Measurements from ENCODE around the gene CPA4. TPM values are rescaled to one million over a fixed set of nuclear protein-coding genes. Genes with fewer than 3 reads are reported as not detected.
"Not testable (repeated sequence)": the region's sequence is repeated elsewhere in the genome, so short reads cannot be mapped to it uniquely, and the experiment has no call there.

Gene CPA4
- total RNA-seq = not detected

- DNase-seq (ENCODE audit: low read depth in 2 of 3, low spot score in 2 of 3) = no peak
Measured at GRCh38 chr7:130292682-130293257, at the start of gene CPA4. TSS of gene CPA4 (plus strand) at chr7:130293161. CDS start at chr7:130293181, 20 bp downstream.

- DNase-seq (ENCODE audit: low read depth in 2 of 3, low spot score in 2 of 3) = peak in 1 of 3 donors; percentile 9
Measured at GRCh38 chr7:130243486-130243885, 49.5 kb upstream of the CPA4 start.

GRCh38 chr7:130246491-130246890, 46.5 kb upstream of the CPA4 start:
- not testable (repeated sequence) for DNase-seq (ENCODE audit: low read depth in 2 of 3, low spot score in 2 of 3)

GRCh38 chr7:130248842-130249241, 44.1 kb upstream of the CPA4 start:
- DNase-seq (ENCODE audit: low read depth in 2 of 3, low spot score in 2 of 3) = not testable (repeated sequence)

GRCh38 chr7:130249626-130250025, 43.3 kb upstream of the CPA4 start:
- not testable (repeated sequence) for DNase-seq (ENCODE audit: low read depth in 2 of 3, low spot score in 2 of 3)

- no peak for DNase-seq (ENCODE audit: low read depth in 2 of 3, low spot score in 2 of 3)
Measured at GRCh38 chr7:130254555-130254954, 38.4 kb upstream of the CPA4 start.

- DNase-seq (ENCODE audit: low read depth in 2 of 3, low spot score in 2 of 3) = no peak
Measured at GRCh38 chr7:130256704-130257103, 36.3 kb upstream of the CPA4 start.

GRCh38 chr7:130258494-130259078, 34.4 kb upstream of the CPA4 start:
- no peak for DNase-seq (ENCODE audit: low read depth in 2 of 3, low spot score in 2 of 3)

GRCh38 chr7:130262448-130262847, 30.5 kb upstream of the CPA4 start:
- no peak for DNase-seq (ENCODE audit: low read depth in 2 of 3, low spot score in 2 of 3)

GRCh38 chr7:130263130-130263529, 29.8 kb upstream of the CPA4 start:
- no peak for DNase-seq (ENCODE audit: low read depth in 2 of 3, low spot score in 2 of 3)

GRCh38 chr7:130266258-130266960, 26.6 kb upstream of the CPA4 start, which contains the start of gene CPA2:
TSS of gene CPA2 (plus strand) at chr7:130266863. CDS start at chr7:130266882, 19 bp downstream.
- DNase-seq (ENCODE audit: low read depth in 2 of 3, low spot score in 2 of 3) = no peak

- no peak for DNase-seq (ENCODE audit: low read depth in 2 of 3, low spot score in 2 of 3)
Measured at GRCh38 chr7:130266961-130267321, 26.0 kb upstream of the CPA4 start.

- no peak for DNase-seq (ENCODE audit: low read depth in 2 of 3, low spot score in 2 of 3)
Measured at GRCh38 chr7:130268463-130269317, 24.3 kb upstream of the CPA4 start.

GRCh38 chr7:130269318-130269694, 23.7 kb upstream of the CPA4 start:
- no peak for DNase-seq (ENCODE audit: low read depth in 2 of 3, low spot score in 2 of 3)

GRCh38 chr7:130270947-130271800, 21.8 kb upstream of the CPA4 start:
- DNase-seq (ENCODE audit: low read depth in 2 of 3, low spot score in 2 of 3) = no peak

GRCh38 chr7:130272381-130273080, 20.4 kb upstream of the CPA4 start:
- DNase-seq (ENCODE audit: low read depth in 2 of 3, low spot score in 2 of 3) = no peak

- peak in 2 of 3 donors; percentile 46 to 60 for DNase-seq (ENCODE audit: low read depth in 2 of 3, low spot score in 2 of 3)
Measured at GRCh38 chr7:130273081-130273932, 19.7 kb upstream of the CPA4 start.

GRCh38 chr7:130273933-130274255, 19.1 kb upstream of the CPA4 start:
- no peak for DNase-seq (ENCODE audit: low read depth in 2 of 3, low spot score in 2 of 3)

- no peak for DNase-seq (ENCODE audit: low read depth in 2 of 3, low spot score in 2 of 3)
Measured at GRCh38 chr7:130274296-130274695, 18.7 kb upstream of the CPA4 start.
